M059J (cell line): ENCODE measurements around the gene PPP2R5A. TPM values are rescaled to one million over a fixed set of nuclear protein-coding genes. Genes with fewer than 3 reads are reported as not detected.
A peak's percentile ranks its signal among the peaks of the same experiment; 100 is the strongest.
"Not testable (repeated sequence)": the region's sequence is repeated elsewhere in the genome, so short reads cannot be mapped to it uniquely, and the experiment has no call there.

Source experiments
- DNase-seq: peaks from one replicate; pipeline ENCODE4 v3.0.0-alpha.2; 2012; ENCODE audit warnings: low read depth
- total RNA-seq: library from RNA; depleted of rRNA; stranded (reverse); fragments of >200 nt; shearing (Covaris generic); gene quantifications from 2 replicates; pipeline ENCODE4 v1.2.3, GENCODE V29; 2014

Gene PPP2R5A
- total RNA-seq, 1 experiment from 2014 or later = 22.9 TPM

GRCh38 chr1:212355230-212355969 lies 70.2 kb downstream of the PPP2R5A start:
- DNase-seq = peak; percentile 59

GRCh38 chr1:212359794-212360479 lies 74.7 kb downstream of the PPP2R5A start:
- DNase-seq = no peak

- no peak for DNase-seq
These were observed 79.8 kb downstream of the PPP2R5A start for GRCh38 chr1:212364985-212365384.

- peak; percentile 24 for DNase-seq
These were observed 81.7 kb downstream of the PPP2R5A start for GRCh38 chr1:212366901-212367300.

- DNase-seq = no peak
These were observed 82.4 kb downstream of the PPP2R5A start for GRCh38 chr1:212367474-212368072.

- peak; percentile 71 for DNase-seq
These were observed 82.9 kb downstream of the PPP2R5A start for GRCh38 chr1:212368073-212368484.

GRCh38 chr1:212375986-212376385 lies 90.8 kb downstream of the PPP2R5A start:
- DNase-seq = no peak

GRCh38 chr1:212377644-212378043 lies 92.4 kb downstream of the PPP2R5A start:
- DNase-seq = no peak

GRCh38 chr1:212379366-212379765 lies 94.2 kb downstream of the PPP2R5A start:
- DNase-seq = no peak

GRCh38 chr1:212381397-212382035 lies 96.3 kb downstream of the PPP2R5A start:
- DNase-seq = no peak

GRCh38 chr1:212386029-212386428 lies 100.8 kb downstream of the PPP2R5A start:
- no peak for DNase-seq

GRCh38 chr1:212388985-212389716 lies 103.9 kb downstream of the PPP2R5A start:
- no peak for DNase-seq

- DNase-seq = not testable (repeated sequence)
These were observed 110.6 kb downstream of the PPP2R5A start for GRCh38 chr1:212395678-212396437.

- peak; percentile 5 for DNase-seq
These were observed 111.4 kb downstream of the PPP2R5A start for GRCh38 chr1:212396638-212397037.

- DNase-seq = no peak
These were observed 112.0 kb downstream of the PPP2R5A start for GRCh38 chr1:212397171-212397570.

GRCh38 chr1:212401042-212401441 lies 115.8 kb downstream of the PPP2R5A start:
- no peak for DNase-seq

GRCh38 chr1:212401838-212402582 lies 116.8 kb downstream of the PPP2R5A start:
- peak; percentile 57 for DNase-seq

GRCh38 chr1:212402666-212403321 lies 117.6 kb downstream of the PPP2R5A start:
- DNase-seq = no peak

- no peak for DNase-seq
These were observed 125.1 kb downstream of the PPP2R5A start for GRCh38 chr1:212410231-212410820.
